ENCODE data around the gene ALCAM.

Gene ALCAM

DNA sequence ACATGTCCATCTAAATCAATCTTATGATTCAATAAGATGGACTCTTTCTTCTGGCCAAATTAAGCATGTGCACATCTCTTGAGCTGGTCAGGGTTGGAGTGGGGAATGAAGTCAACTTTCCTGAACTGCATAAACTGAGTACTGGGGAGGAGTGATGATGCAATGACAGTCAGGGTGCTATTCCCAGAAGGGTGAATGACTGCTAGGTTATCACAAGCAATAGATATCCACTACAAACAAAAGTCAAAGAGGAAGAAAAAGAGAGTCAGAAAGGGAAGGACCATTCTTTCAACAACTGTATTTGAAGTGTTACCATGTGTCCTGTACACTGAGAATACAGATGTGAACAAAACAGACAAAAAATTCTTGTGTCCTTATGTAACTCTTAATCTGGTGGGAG, 70.0 kb downstream of the ALCAM start:
- no peak for DNase-seq (ENCODE audit: low read depth)
- TF ChIP-seq, protein P1, sequence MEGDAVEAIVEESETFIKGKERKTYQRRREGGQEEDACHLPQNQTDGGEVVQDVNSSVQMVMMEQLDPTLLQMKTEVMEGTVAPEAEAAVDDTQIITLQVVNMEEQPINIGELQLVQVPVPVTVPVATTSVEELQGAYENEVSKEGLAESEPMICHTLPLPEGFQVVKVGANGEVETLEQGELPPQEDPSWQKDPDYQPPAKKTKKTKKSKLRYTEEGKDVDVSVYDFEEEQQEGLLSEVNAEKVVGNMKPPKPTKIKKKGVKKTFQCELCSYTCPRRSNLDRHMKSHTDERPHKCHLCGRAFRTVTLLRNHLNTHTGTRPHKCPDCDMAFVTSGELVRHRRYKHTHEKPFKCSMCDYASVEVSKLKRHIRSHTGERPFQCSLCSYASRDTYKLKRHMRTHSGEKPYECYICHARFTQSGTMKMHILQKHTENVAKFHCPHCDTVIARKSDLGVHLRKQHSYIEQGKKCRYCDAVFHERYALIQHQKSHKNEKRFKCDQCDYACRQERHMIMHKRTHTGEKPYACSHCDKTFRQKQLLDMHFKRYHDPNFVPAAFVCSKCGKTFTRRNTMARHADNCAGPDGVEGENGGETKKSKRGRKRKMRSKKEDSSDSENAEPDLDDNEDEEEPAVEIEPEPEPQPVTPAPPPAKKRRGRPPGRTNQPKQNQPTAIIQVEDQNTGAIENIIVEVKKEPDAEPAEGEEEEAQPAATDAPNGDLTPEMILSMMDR (conservative IDR thresholded peaks at IDR 0.05; ENCODE audit: low read depth, low read length), result no peak
- no peak overlapping the region for H3K4me3 ChIP-seq (ENCODE audit: low read length)

DNA sequence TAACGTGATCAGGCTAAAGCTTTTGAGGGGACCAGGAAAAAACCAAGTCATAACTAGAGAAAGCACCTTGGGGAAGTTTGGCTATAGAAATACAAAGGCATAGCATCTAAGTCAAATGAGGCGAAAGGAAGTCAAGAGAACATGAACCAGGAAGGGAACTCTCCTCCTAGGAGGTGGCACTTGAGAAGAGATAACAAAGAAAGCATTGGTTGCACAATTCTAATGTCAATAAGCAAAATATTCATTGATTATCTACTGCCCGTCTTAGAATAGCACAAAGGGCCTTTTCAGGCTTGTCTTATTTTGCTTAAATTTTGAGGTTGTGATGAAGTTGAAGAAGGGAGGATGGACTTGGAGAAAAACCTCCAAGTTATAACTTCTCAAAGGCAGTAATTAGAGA, 73.4 kb downstream of the ALCAM start:
- no peak for DNase-seq (ENCODE audit: low read depth)
- TF ChIP-seq, protein P1 (conservative IDR thresholded peaks at IDR 0.05; ENCODE audit: low read depth, low read length), result no peak
- H3K4me3 ChIP-seq (ENCODE audit: low read length), result no peak overlapping the region

DNA sequence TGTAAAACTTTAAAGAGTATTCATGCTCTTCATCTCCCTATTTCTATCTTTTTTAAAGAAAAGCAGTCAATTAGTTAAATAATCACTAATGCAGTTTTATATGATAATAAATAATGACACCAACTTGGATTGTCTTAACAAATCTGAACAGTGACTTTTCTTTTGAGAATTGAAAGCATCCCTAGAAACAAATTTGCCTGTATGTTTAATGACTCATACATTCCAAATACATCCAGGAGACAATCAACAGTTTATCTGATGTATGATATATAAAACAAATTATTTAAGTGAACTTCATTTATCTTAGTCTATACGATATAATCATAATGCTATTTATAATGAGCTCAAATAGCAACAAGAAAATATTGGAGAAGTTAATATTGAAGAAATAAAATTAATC, 78.0 kb downstream of the ALCAM start:
- H3K4me3 ChIP-seq (ENCODE audit: low read length), result no peak overlapping the region
- no peak for DNase-seq (ENCODE audit: low read depth)
- TF ChIP-seq, protein P1 (conservative IDR thresholded peaks at IDR 0.05; ENCODE audit: low read depth, low read length), result no peak

DNA sequence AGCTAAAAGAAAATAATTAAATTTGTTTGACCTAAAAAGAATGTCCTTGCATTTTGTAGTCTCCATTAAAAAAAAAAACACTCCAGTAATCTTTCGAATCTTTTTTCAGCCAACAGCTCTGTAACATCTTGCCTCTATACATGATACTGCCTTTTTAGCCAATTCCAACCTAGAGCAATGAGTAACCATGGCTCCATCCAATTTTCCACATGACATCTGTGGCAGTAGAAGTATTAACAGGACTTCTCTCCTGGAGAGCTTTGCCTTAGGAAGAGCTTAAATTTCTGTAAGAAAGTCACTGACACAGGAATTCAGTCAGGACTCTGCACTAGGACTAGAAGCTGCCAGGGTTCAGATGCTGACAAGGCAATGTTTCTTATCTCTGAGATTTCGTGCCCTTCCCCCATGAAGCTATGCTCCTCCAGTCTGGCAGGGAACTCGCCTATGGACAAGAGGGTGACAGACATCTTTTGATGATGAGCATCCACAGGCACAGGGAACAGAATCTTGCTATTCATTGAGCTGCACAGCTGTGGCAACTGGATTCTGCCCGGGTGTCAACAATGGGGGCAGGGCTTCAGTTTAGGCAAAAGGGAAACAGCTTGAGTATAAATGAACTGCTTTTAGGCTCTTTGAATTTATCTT, 81.8 kb downstream of the ALCAM start:
- no peak for DNase-seq (ENCODE audit: low read depth)
- TF ChIP-seq, protein P1 (conservative IDR thresholded peaks at IDR 0.05; ENCODE audit: low read depth, low read length), result no peak
- no peak overlapping the region for H3K4me3 ChIP-seq (ENCODE audit: low read length)

DNA sequence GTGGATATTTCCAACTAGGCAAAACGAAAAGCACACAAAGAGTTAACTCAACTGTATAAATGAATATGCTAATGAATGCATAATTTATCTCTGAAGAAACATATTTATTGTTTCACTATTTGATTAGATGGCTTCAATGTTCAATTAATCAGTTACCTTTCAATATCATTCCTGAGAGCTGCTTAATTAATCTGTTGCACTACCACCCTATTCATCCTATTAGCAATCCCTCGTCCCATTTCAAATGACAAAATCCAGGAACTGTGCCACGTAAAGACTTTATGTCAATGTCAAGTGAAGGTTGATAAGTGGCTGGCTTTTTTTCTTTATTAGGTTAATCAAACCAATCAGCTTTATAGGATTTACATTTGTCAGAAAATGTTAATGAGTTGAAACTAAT, 82.7 kb downstream of the ALCAM start:
- TF ChIP-seq, protein P1 (conservative IDR thresholded peaks at IDR 0.05; ENCODE audit: low read depth, low read length), result no peak

DNA sequence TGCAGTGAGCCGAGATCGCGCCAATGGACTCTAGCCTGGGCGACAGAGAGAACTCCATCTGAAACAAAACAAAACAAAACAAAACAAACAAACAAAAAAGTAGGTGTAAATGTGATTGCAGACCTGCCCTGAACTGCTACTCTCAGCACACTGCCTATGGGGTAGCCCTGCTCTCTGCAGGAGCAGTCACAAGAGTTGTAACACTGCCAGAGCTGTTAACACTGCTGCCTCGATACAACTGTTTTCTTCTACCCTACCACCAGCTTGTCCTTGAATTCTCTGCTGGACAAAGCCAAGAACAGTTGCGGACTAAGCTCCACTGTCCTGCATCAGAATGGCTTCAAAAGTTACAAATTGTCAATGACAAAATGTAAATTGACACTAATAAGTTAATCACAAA, 89.3 kb downstream of the ALCAM start:
- TF ChIP-seq, protein P1 (conservative IDR thresholded peaks at IDR 0.05; ENCODE audit: low read depth, low read length), result no peak
- no peak overlapping the region for H3K4me3 ChIP-seq (ENCODE audit: low read length)
- DNase-seq (ENCODE audit: low read depth), result no peak

More for the DNA sequence above, 82.7 kb downstream of the ALCAM start:
- no peak for DNase-seq (ENCODE audit: low read depth)
- H3K4me3 ChIP-seq (ENCODE audit: low read length), result no peak overlapping the region

DNA sequence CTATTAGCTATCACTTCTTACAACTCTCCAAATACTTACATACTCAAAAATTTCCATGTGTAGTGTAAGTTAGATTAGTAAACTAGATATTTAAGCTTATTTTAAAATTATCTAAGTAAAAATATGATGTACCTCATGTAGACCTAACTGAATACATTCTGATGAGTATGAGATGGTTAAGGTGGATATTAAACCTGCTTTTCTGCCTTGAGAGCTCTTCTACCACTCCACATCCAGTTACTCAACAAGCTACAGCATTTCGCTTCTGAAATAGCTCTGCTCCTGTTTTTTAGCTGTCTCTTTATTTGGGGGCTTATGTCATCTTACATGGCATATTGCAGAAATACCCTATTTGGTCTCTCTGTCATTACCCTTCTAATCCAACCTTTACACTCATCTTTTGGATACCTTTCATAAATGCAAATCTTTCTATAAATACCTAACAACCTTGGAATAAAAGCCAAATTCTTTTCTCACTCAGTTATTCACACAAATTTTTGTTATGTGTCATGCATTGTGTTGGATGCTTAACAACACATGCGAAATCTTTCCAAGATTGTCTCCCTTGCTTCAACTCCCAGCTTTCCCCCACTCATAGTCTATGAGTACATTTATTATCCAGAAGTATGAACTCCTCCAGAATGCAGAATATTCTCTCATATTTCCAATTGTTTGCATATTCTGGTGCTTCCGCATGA, 92.0 kb downstream of the ALCAM start:
- H3K4me3 ChIP-seq (ENCODE audit: low read length), result no peak overlapping the region
- no peak for DNase-seq (ENCODE audit: low read depth)
- TF ChIP-seq, protein P1 (conservative IDR thresholded peaks at IDR 0.05; ENCODE audit: low read depth, low read length), result no peak

Data from retinal pigment epithelial cell (primary cell).